Endothelial cell of umbilical vein (primary cell): ENCODE measurements around the gene CD44. TPM values are rescaled to one million over a fixed set of nuclear protein-coding genes. Genes with fewer than 3 reads are reported as not detected.
A peak's percentile ranks its signal among the peaks of the same experiment; 100 is the strongest.

ENCODE experiments used
- Bru-seq: library from RNA; stranded (reverse); fragments of 400-500 nt; gene quantifications from one replicate; lab custom pipeline; 2021; lab: Mats Ljungman, UMichigan
- BruChase-seq, 2 experiments: library from RNA; stranded (reverse); fragments of 400-500 nt; gene quantifications; one replicate each; lab custom pipeline; 2021; lab: Mats Ljungman, UMichigan
- BruUV-seq: library from RNA; stranded (reverse); fragments of 400-500 nt; replicated peaks from 2 replicates; lab custom pipeline; 2021; lab: Mats Ljungman, UMichigan
- CTCF ChIA-PET: fragments of 300-600, 350-600 bp; sonication (Branson Sonifier 250); formaldehyde crosslinking; loops from one replicate; lab custom pipeline; 2021; ENCODE audit warnings: antibody characterized with exemption, inconsistent platforms; lab: Charles Lee
- POLR2A ChIA-PET: fragments of 300-600, 350-600 bp; sonication (Branson Sonifier 250); formaldehyde crosslinking; loops from one replicate; lab custom pipeline; 2021; ENCODE audit warnings: antibody characterized with exemption, inconsistent platforms; lab: Charles Lee
- DNase-seq: peaks from one replicate; pipeline ENCODE4 v3.0.0-alpha.2; 2011; ENCODE audit warnings: low read depth, low spot score
- FAIRE-seq: peaks from 2 replicates; lab custom pipeline; 2011; peaks lifted over from hg19 to GRCh38; lab: Jason Lieb, UNC
- H2AFZ ChIP-seq: 2 replicates; pipeline ENCODE4 v1.6.0; 2012; ENCODE audit warnings: low read depth, low read length, control low read depth, inconsistent platforms
- H3K27ac ChIP-seq: 2 replicates; pipeline ENCODE4 v1.5.1; 2011; ENCODE audit warnings: low read depth, mild to moderate bottlenecking, control low read depth, low read length, moderate library complexity; ENCODE audit not compliant: insufficient read depth
- H3K27me3 ChIP-seq, 2 experiments: 2 replicates each; pipeline versions ENCODE4 v1.6.0 to v1.6.1; 2011; ENCODE audit warnings: low read length in 2 of 2, mixed read lengths in 1 of 2; ENCODE audit not compliant: control insufficient read depth in 2 of 2, insufficient read depth in 2 of 2
- H3K36me3 ChIP-seq, 2 experiments: 2 replicates in 1 of 2; 3 replicates in 1 of 2; pipeline ENCODE4 v1.5.1; 2011; ENCODE audit warnings: low read length in 2 of 2, mild to moderate bottlenecking in 1 of 2, moderate library complexity in 1 of 2; ENCODE audit not compliant: control insufficient read depth in 2 of 2, insufficient read depth in 2 of 2; ENCODE audit errors: extremely low read depth in 1 of 2
- H3K4me1 ChIP-seq: 3 replicates; pipeline ENCODE4 v1.5.1; 2011; ENCODE audit warnings: mild to moderate bottlenecking, low read length; ENCODE audit not compliant: control insufficient read depth, insufficient read depth; ENCODE audit errors: extremely low read depth
- H3K4me2 ChIP-seq: 2 replicates; pipeline ENCODE4 v1.6.1; 2011; ENCODE audit warnings: low read length, control low read depth, mixed read lengths; ENCODE audit not compliant: insufficient read depth
- H3K4me3 ChIP-seq, 3 experiments: fragments of 200-600 bp in 1 of 3; sonication (generic), shearing (Covaris generic) in 1 of 3; replicated peaks in 1 of 3; 2 replicates each; pipeline ENCODE4 v1.5.1; 2011 to 2016; ENCODE audit warnings: control low read depth in 3 of 3, low read length in 3 of 3, mild to moderate bottlenecking in 2 of 3, inconsistent platforms in 1 of 3, low read depth in 1 of 3, moderate library complexity in 1 of 3; ENCODE audit not compliant: insufficient read depth in 1 of 3
- H3K79me2 ChIP-seq: 2 replicates; pipeline ENCODE4 v1.6.0; 2012; ENCODE audit warnings: low read length, inconsistent platforms; ENCODE audit not compliant: control insufficient read depth, insufficient read depth
- H3K9ac ChIP-seq: replicated peaks from 2 replicates; pipeline ENCODE3; 2011; ENCODE audit warnings: low read length, control low read depth; ENCODE audit not compliant: insufficient read depth; ENCODE audit errors: extremely low read depth
- H3K9me1 ChIP-seq: replicated peaks from 3 replicates; pipeline ENCODE4 v1.6.0; 2011; ENCODE audit warnings: mild to moderate bottlenecking, low read length; ENCODE audit not compliant: control insufficient read depth, insufficient read depth; ENCODE audit errors: extremely low read depth
- H3K9me3 ChIP-seq: replicated peaks from 2 replicates; pipeline ENCODE4 v1.5.1; 2012; ENCODE audit warnings: low read length, inconsistent platforms; ENCODE audit not compliant: control insufficient read depth, insufficient read depth
- H4K20me1 ChIP-seq: replicated peaks from 2 replicates; pipeline ENCODE3; 2011; ENCODE audit warnings: mild to moderate bottlenecking, low read length; ENCODE audit not compliant: control insufficient read depth, insufficient read depth; ENCODE audit errors: extremely low read depth
- EZH2 ChIP-seq: IDR thresholded peaks from 2 replicates; pipeline ENCODE4 v1.6.1; 2012; ENCODE audit warnings: borderline replicate concordance, low read depth, mild to moderate bottlenecking, moderate library complexity, low read length, inconsistent platforms; ENCODE audit not compliant: severe bottlenecking
- FOS ChIP-seq: IDR thresholded peaks from 2 replicates; pipeline ENCODE4 v1.6.1; 2011; ENCODE audit warnings: mild to moderate bottlenecking, low read length, moderate library complexity, borderline replicate concordance; ENCODE audit not compliant: insufficient read depth
- MYC ChIP-seq: IDR thresholded peaks from one replicate; pipeline ENCODE4 v1.6.1; 2011; ENCODE audit warnings: mild to moderate bottlenecking, low read depth, low read length
- POLR2A ChIP-seq: IDR thresholded peaks from 2 replicates; pipeline ENCODE4 v1.6.1; 2012; ENCODE audit warnings: low read depth, mild to moderate bottlenecking, control low read depth, low read length
- POLR2AphosphoS5 ChIP-seq: IDR thresholded peaks from 2 replicates; pipeline ENCODE4 v1.6.1; 2012; ENCODE audit warnings: low read depth, mild to moderate bottlenecking, control low read depth, low read length, moderate library complexity; ENCODE audit not compliant: insufficient read depth
- dilution Hi-C: fragments of 300-500 bp; cut with MboI; formaldehyde crosslinking; loops from one replicate; pipeline ENCODE4 v1.15.0; 2019; ENCODE audit warnings: low sequenced_read_pairs; ENCODE audit not compliant: extremely low pct_ligation_motif_present
- intact Hi-C: fragments of 100-400 bp; cut with micrococcal nuclease; formaldehyde crosslinking; loops from one replicate; pipeline ENCODE4 v1.10.0; 2022
- long read RNA-seq: library from polyadenylated mRNA; stranded (forward); transcript quantifications from one replicate; pipeline ENCODE4 v2.0.0, GENCODE V29; 2021
- polyA minus RNA-seq, 3 experiments: library from RNA; depleted of rRNA, polyadenylated mRNA; stranded (reverse); fragments of >200 nt; gene quantifications; 1 replicate in 1 of 3; 2 replicates in 2 of 3; pipeline ENCODE4 v1.2.3, GENCODE V29; 2011
- polyA plus RNA-seq, 4 experiments: library from polyadenylated mRNA; depleted of rRNA in 3 of 4; stranded (reverse) in 3 of 4; unstranded in 1 of 4; fragments of >200 nt; gene quantifications; 2 replicates each; pipeline versions ENCODE4 v1.2.1 to v1.2.3, GENCODE V29; 2011 to 2012; ENCODE audit warnings: missing spikeins in 1 of 4
- total RNA-seq: library from RNA; stranded (reverse); gene quantifications from 2 replicates; pipeline ENCODE4 v1.2.3, GENCODE V29; 2021
- TF ChIP-seq, protein P1 (sequence below): IDR thresholded peaks from 2 replicates; pipeline ENCODE4 v1.6.1; 2011; ENCODE audit not compliant: insufficient read depth, insufficient read length

The CD44 gene
- total RNA-seq (26.3 and 68.3 TPM in 2 replicates), polyA plus RNA-seq (25.5 and 27.5 TPM in 2 replicates), polyA minus RNA-seq (41.8 and 46.8 TPM in 2 replicates), Bru-seq, nascent RNA (percentile 51 among the genes with signal in this experiment), BruChase-seq, experiment 1, labeled RNA remaining after a 6-hour chase (percentile 71 among the genes with signal in this experiment), BruChase-seq, experiment 2, labeled RNA remaining after a 2-hour chase (percentile 56 among the genes with signal in this experiment)
- 42.8 and 46.3 TPM in 2 replicates for polyA plus RNA-seq (2011; cell fraction: cytosol; rRNA removed)
- polyA plus RNA-seq (2011; cell fraction: nucleus; rRNA removed), result 27.3 and 33.4 TPM in 2 replicates
- polyA plus RNA-seq (2012), result 458 and 487 TPM in 2 replicates
- 191 TPM for polyA minus RNA-seq (2011; cell fraction: cytosol; rRNA and poly(A)+ RNA removed)
- polyA minus RNA-seq (2011; cell fraction: nucleus; rRNA and poly(A)+ RNA removed), result 28.1 and 51.4 TPM in 2 replicates
- long read RNA-seq, full-length matches to known transcripts, result 52 of 73 reads
- long read RNA-seq, partial matches to known transcripts, result 21 of 73 reads
- long read RNA-seq, other reads (novel, unspliced or antisense), result 0 of 73 reads

GRCh38 chr11:35138943-35139721, at the start of gene CD44:
CD44 (plus strand) TSS chr11:35139171; CDS start chr11:35139304, 133 bp downstream.
- TF ChIP-seq MYC (no peak), FOS (peak; percentile 25), POLR2AphosphoS5 (peak; percentile 51), EZH2 (no peak), POLR2A (peak; percentile 48)
- TF ChIP-seq, protein P1, sequence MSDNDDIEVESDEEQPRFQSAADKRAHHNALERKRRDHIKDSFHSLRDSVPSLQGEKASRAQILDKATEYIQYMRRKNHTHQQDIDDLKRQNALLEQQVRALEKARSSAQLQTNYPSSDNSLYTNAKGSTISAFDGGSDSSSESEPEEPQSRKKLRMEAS, result no peak
- TSS peak; percentile 58 for BruUV-seq
- H3K4me1 ChIP-seq, result peaks cover 23% of the 10 kb centered on the region
- DNase-seq (peak; percentile 44), FAIRE-seq (peak; percentile 73)
- H2AFZ ChIP-seq, result peak within 1 kb of the TSS; percentile 87
- H3K9ac ChIP-seq, result peak within 1 kb of the TSS; percentile 69
- no peaks in the 10 kb centered on the region for H3K9me3 ChIP-seq
- ChIA-PET CTCF (interaction anchor here (0.7 to 3.7 kb wide), 11 partner anchors 25 to 214 kb away, joined by 3 to 20 read pairs (median 4); no protein-coding TSS in a partner anchor), POLR2A (no interaction called here)
- H3K27me3 ChIP-seq, result peaks cover 0 to 15% of the 10 kb centered on the region in 2 experiments
- intact Hi-C loops, result loop anchor here (2.0 to 5.0 kb wide), 5 partner anchors 28 to 162 kb away; no protein-coding TSS in a partner anchor
- peak within 1 kb of the TSS; percentile 18 for H3K27ac ChIP-seq
- H3K4me2 ChIP-seq, result peak within 1 kb of the TSS; percentile 39
- peaks cover 55% of the 10 kb centered on the region for H3K79me2 ChIP-seq
- H3K9me1 ChIP-seq, result no peaks in the 10 kb centered on the region
- H3K36me3 ChIP-seq, result no peaks in the 10 kb centered on the region
- H4K20me1 ChIP-seq, result no peaks in the 10 kb centered on the region
- dilution Hi-C loops, result no loop called here
- peak within 1 kb of the TSS; percentile 53 to 64 (median 57) for H3K4me3 ChIP-seq
